ENCODE data around the gene ULK4.

DNA sequence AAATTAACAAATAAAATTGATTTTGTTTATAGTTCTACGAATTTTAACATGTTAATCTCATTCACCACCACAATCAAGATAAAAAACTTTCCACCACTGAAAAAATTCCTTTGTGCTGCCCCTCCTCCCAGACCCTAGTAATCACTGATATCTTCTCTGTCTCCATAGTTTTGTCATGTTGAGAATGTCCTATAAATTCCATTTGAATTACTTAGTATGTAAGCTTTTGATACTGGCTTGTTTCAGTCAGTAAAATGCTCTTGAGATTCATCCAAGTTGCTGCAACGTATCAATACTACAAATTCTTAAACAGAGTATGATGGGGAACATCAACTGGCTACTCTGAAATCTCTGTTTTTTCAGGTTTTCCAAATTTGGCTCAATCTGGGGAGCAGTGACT is 633.0 kb downstream of the ULK4 start:
- TF ChIP-seq, protein P1, sequence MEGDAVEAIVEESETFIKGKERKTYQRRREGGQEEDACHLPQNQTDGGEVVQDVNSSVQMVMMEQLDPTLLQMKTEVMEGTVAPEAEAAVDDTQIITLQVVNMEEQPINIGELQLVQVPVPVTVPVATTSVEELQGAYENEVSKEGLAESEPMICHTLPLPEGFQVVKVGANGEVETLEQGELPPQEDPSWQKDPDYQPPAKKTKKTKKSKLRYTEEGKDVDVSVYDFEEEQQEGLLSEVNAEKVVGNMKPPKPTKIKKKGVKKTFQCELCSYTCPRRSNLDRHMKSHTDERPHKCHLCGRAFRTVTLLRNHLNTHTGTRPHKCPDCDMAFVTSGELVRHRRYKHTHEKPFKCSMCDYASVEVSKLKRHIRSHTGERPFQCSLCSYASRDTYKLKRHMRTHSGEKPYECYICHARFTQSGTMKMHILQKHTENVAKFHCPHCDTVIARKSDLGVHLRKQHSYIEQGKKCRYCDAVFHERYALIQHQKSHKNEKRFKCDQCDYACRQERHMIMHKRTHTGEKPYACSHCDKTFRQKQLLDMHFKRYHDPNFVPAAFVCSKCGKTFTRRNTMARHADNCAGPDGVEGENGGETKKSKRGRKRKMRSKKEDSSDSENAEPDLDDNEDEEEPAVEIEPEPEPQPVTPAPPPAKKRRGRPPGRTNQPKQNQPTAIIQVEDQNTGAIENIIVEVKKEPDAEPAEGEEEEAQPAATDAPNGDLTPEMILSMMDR (IDR thresholded peaks at IDR 0.05 in 8 of 11, conservative IDR thresholded peaks at IDR 0.05 in 3 of 11), result no peak
- TF ChIP-seq POLR2AphosphoS5 (IDR thresholded peaks at IDR 0.05) (no peak), POLR2A (IDR thresholded peaks at IDR 0.05) (no peak)

All from spleen (tissue), 7 donors.